ENCODE results near the gene RWDD2A. TPM values are rescaled to one million over a fixed set of nuclear protein-coding genes. Genes with fewer than 3 reads are reported as not detected.

The RWDD2A gene
- total RNA-seq, 1 experiment from 2014 or later, result 4.8 TPM

- peak; percentile 31 for DNase-seq (ENCODE audit: low spot score)
Measured at GRCh38 chr6:83198486-83199172, 5.5 kb downstream of the RWDD2A start.

- no peak for DNase-seq (ENCODE audit: low spot score)
Measured at GRCh38 chr6:83199173-83199862, 6.2 kb downstream of the RWDD2A start.

GRCh38 chr6:83199863-83200225 is 6.7 kb downstream of the RWDD2A start:
- peak; percentile 76 for DNase-seq (ENCODE audit: low spot score)

GRCh38 chr6:83202031-83202430 is 8.9 kb downstream of the RWDD2A start:
- DNase-seq (ENCODE audit: low spot score), result no peak

- peak; percentile 57 for DNase-seq (ENCODE audit: low spot score)
Measured at GRCh38 chr6:83215131-83216047, 22.2 kb downstream of the RWDD2A start.

GRCh38 chr6:83216806-83217205 is 23.6 kb downstream of the RWDD2A start:
- DNase-seq (ENCODE audit: low spot score), result no peak

GRCh38 chr6:83218646-83219045 is 25.5 kb downstream of the RWDD2A start:
- no peak for DNase-seq (ENCODE audit: low spot score)

GRCh38 chr6:83220121-83220520 is 27.0 kb downstream of the RWDD2A start:
- no peak for DNase-seq (ENCODE audit: low spot score)

GRCh38 chr6:83221276-83221675 is 28.1 kb downstream of the RWDD2A start:
- DNase-seq (ENCODE audit: low spot score), result no peak

- DNase-seq (ENCODE audit: low spot score), result peak; percentile 48
Measured at GRCh38 chr6:83221889-83222479, 28.8 kb downstream of the RWDD2A start.

- DNase-seq (ENCODE audit: low spot score), result no peak
Measured at GRCh38 chr6:83226517-83226916, 33.4 kb downstream of the RWDD2A start.

GRCh38 chr6:83231146-83231545 is 38.0 kb downstream of the RWDD2A start:
- DNase-seq (ENCODE audit: low spot score), result no peak

GRCh38 chr6:83247471-83247870 is 54.3 kb downstream of the RWDD2A start:
- no peak for DNase-seq (ENCODE audit: low spot score)

Other genes starting within 250 kb of the RWDD2A start
- 5.1 and 5.4 TPM in 2 replicates for gene UBE3D, start 127.5 kb upstream of the RWDD2A start, total RNA-seq (2014; rRNA removed; shearing (Covaris generic))
- gene DOP1A, start 125.7 kb upstream of the RWDD2A start, total RNA-seq (2014; rRNA removed; shearing (Covaris generic)), result 6.8 and 7.4 TPM in 2 replicates
- gene PGM3, start 92 bp upstream of the RWDD2A start, total RNA-seq (2014; rRNA removed; shearing (Covaris generic)), result 57.2 and 57.8 TPM in 2 replicates
- 23.1 and 23.3 TPM in 2 replicates for gene ME1, start 237.7 kb downstream of the RWDD2A start, total RNA-seq (2014; rRNA removed; shearing (Covaris generic))